Measurements from ENCODE around the gene RAB44.

- TF ChIP-seq CTCF (IDR thresholded peaks at IDR 0.05; ENCODE audit: low read depth, low read length): no peak
- no peak for TF ChIP-seq POLR2A (IDR thresholded peaks at IDR 0.05; ENCODE audit: extremely low read depth, insufficient read length)
These were observed 29.9 kb downstream of the RAB44 start for GRCh38 chr6:36727505-36728021.
